PC-3 (cell line): Measurements from ENCODE around the gene BCAS1. TPM values are rescaled to one million over a fixed set of nuclear protein-coding genes. Genes with fewer than 3 reads are reported as not detected.

Experiments used
- ATAC-seq: fragments of 200-7000 bp; cut with Tn5 transposase; 2 replicates; pipeline ENCODE4 v1.9.1; 2020; ENCODE audit warnings: mild to moderate bottlenecking, moderate library complexity
- BruUV-seq: library from RNA; stranded (reverse); fragments of 400-500 nt; replicated peaks from 2 replicates; lab custom pipeline; 2021; lab: Mats Ljungman, UMichigan
- CTCF ChIA-PET: fragments of 300-600 bp; sonication (Branson Sonifier 250); formaldehyde crosslinking; loops from one replicate; lab custom pipeline; 2022; ENCODE audit warnings: antibody characterized with exemption; lab: Charles Lee
- POLR2A ChIA-PET: fragments of 300-600 bp; sonication (Branson Sonifier 250); formaldehyde crosslinking; loops from one replicate; lab custom pipeline; 2022; ENCODE audit warnings: antibody characterized with exemption; ENCODE audit not compliant: unreplicated experiment; lab: Charles Lee
- DNase-seq: peaks from one replicate; pipeline ENCODE4 v3.0.0-alpha.2; 2015
- H2AFZ ChIP-seq: fragments of 300-600 bp; sonication (generic); 2 replicates; pipeline ENCODE4 v1.6.0; 2016; ENCODE audit warnings: antibody characterized with exemption, low read length
- H3F3A ChIP-seq: fragments of 300-600 bp; sonication (generic); one replicate; pipeline ENCODE4 v1.6.0; 2017; ENCODE audit warnings: antibody characterized with exemption, low read length, control low read depth, mild to moderate bottlenecking; ENCODE audit not compliant: unreplicated experiment
- H3K27ac ChIP-seq: fragments of 300-600 bp; sonication (generic); 2 replicates; pipeline ENCODE4 v1.5.1; 2016; ENCODE audit warnings: mild to moderate bottlenecking, low read length
- H3K27me3 ChIP-seq: fragments of 300-600 bp; sonication (generic); 2 replicates; pipeline ENCODE4 v1.6.1; 2016; ENCODE audit warnings: low read length, mixed read lengths
- H3K36me3 ChIP-seq: fragments of 300-600 bp; sonication (generic); 2 replicates; pipeline ENCODE4 v1.6.1; 2016; ENCODE audit warnings: low read depth, mixed run types, low read length, mixed read lengths
- H3K4me1 ChIP-seq: fragments of 300-600 bp; sonication (generic); 2 replicates; pipeline ENCODE4 v1.5.1; 2016; ENCODE audit warnings: low read length; ENCODE audit not compliant: insufficient read depth
- H3K4me2 ChIP-seq: fragments of 300-600 bp; sonication (generic); 2 replicates; pipeline ENCODE4 v1.6.0; 2016; ENCODE audit warnings: low read length
- H3K4me3 ChIP-seq: fragments of 300-600 bp; sonication (generic); 2 replicates; pipeline ENCODE4 v1.5.1; 2016; ENCODE audit warnings: mild to moderate bottlenecking, low read length, mixed read lengths
- H3K79me2 ChIP-seq: fragments of 300-600 bp; sonication (generic); 2 replicates; pipeline ENCODE4 v1.6.1; 2017; ENCODE audit warnings: low read length, mixed read lengths
- H3K9ac ChIP-seq: fragments of 300-600 bp; sonication (generic); 2 replicates; pipeline ENCODE4 v1.6.0; 2016; ENCODE audit warnings: mild to moderate bottlenecking, low read length
- H3K9me2 ChIP-seq: fragments of 300-600 bp; sonication (generic); replicated peaks from 2 replicates; pipeline ENCODE4 v1.6.1; 2016; ENCODE audit warnings: mixed run types, low read length, mixed read lengths
- H3K9me3 ChIP-seq: fragments of 300-600 bp; sonication (generic); 2 replicates; pipeline ENCODE4 v1.6.1; 2016; ENCODE audit warnings: low read length, mixed read lengths
- H4K20me1 ChIP-seq: fragments of 300-600 bp; sonication (generic); 2 replicates; pipeline ENCODE4 v1.6.1; 2016; ENCODE audit warnings: low read length, mixed read lengths
- CTCF ChIP-seq: fragments of 300-600 bp; sonication (generic); conservative IDR thresholded peaks from 2 replicates; pipeline ENCODE4 v1.5.1; 2017; ENCODE audit warnings: antibody characterized with exemption, low read depth, mild to moderate bottlenecking, low read length
- EZH2 ChIP-seq: fragments of 300-600 bp; sonication (generic); IDR thresholded peaks from one replicate; pipeline ENCODE4 v1.6.1; 2017; ENCODE audit warnings: antibody characterized with exemption, mild to moderate bottlenecking, low read length; ENCODE audit not compliant: unreplicated experiment
- EZH2phosphoT487 ChIP-seq: fragments of 300-600 bp; sonication (generic); IDR thresholded peaks from 2 replicates; pipeline ENCODE4 v1.6.1; 2018; ENCODE audit warnings: mild to moderate bottlenecking, antibody characterized with exemption, low read length, borderline replicate concordance
- intact Hi-C: fragments of 100-400 bp; cut with micrococcal nuclease; formaldehyde crosslinking; loops from 2 replicates; pipeline ENCODE4 v1.9.0; 2023
- total RNA-seq: library from RNA; depleted of rRNA; stranded (reverse); fragments of >200 nt; gene quantifications from 2 replicates; pipeline ENCODE4 v1.2.3, GENCODE V29; 2014

Gene BCAS1
- total RNA-seq, 1 experiment from 2014 or later: 0.18 TPM

- ATAC-seq (no peak), DNase-seq (no peak)
- Histone ChIP-seq H3K9me2 (no peaks in the 10 kb centered on the region), H2AFZ (peak overlapping the region; percentile 32; the same call in 1 of the 2 replicates), H3K4me3 (no peak overlapping the region), H4K20me1 (no peaks in the 10 kb centered on the region), H3K9me3 (no peaks in the 10 kb centered on the region), H3F3A (no peaks in the 10 kb centered on the region), H3K4me2 (no peak overlapping the region), H3K36me3 (no peaks in the 10 kb centered on the region), H3K27me3 (no peaks in the 10 kb centered on the region), H3K27ac (no peak overlapping the region), H3K79me2 (no peaks in the 10 kb centered on the region), H3K9ac (no peak overlapping the region), H3K4me1 (peaks cover 43% of the 10 kb centered on the region)
- BruUV-seq: no TSS peak
- intact Hi-C loops: loop anchor here (5.0 kb wide), 1 partner anchor 255 kb away; no protein-coding TSS in a partner anchor
- no peak for TF ChIP-seq CTCF
- TF ChIP-seq EZH2phosphoT487: no peak
- no peak for TF ChIP-seq EZH2
- ChIA-PET POLR2A (no interaction called here), CTCF (no interaction called here)
These were observed 128.0 kb downstream of the BCAS1 start for GRCh38 chr20:53942472-53942816.

GRCh38 chr20:53941680-53942471 lies 128.5 kb downstream of the BCAS1 start:
- Histone ChIP-seq H4K20me1 (no peaks in the 10 kb centered on the region), H3K27ac (peak overlapping the region; percentile 12; the same call in 1 of the 2 replicates), H2AFZ (peak overlapping the region; percentile 32; the same call in 1 of the 2 replicates), H3K79me2 (no peaks in the 10 kb centered on the region), H3K4me3 (no peak overlapping the region), H3K36me3 (no peaks in the 10 kb centered on the region), H3F3A (no peaks in the 10 kb centered on the region), H3K9me3 (no peaks in the 10 kb centered on the region), H3K4me1 (peaks cover 43% of the 10 kb centered on the region), H3K4me2 (peak overlapping the region; percentile 72), H3K27me3 (no peaks in the 10 kb centered on the region), H3K9ac (no peak overlapping the region), H3K9me2 (no peaks in the 10 kb centered on the region)
- ChIA-PET POLR2A (interaction anchor here (0.6 to 0.7 kb wide), 3 partner anchors 14 to 90 kb away, joined by 3 to 4 read pairs (median 3); no protein-coding TSS in a partner anchor), CTCF (interaction anchor here (0.6 to 1.0 kb wide), 3 partner anchors 26 to 150 kb away, joined by 3 to 6 read pairs (median 3); no protein-coding TSS in a partner anchor)
- no TSS peak for BruUV-seq
- no peak for TF ChIP-seq EZH2phosphoT487
- no peak for TF ChIP-seq CTCF
- TF ChIP-seq EZH2: no peak
- ATAC-seq: no peak
- DNase-seq: peak; percentile 35
- intact Hi-C loops: loop anchor here (2.0 to 5.0 kb wide), 2 partner anchors 255 to 299 kb away; no protein-coding TSS in a partner anchor
